ENCODE results near the gene HRCT1. TPM values are rescaled to one million over a fixed set of nuclear protein-coding genes. Genes with fewer than 3 reads are reported as not detected.
"Not testable (repeated sequence)": the region's sequence is repeated elsewhere in the genome, so short reads cannot be mapped to it uniquely, and the experiment has no call there.

Gene HRCT1
- total RNA-seq, 1 donor from 2014 or later, result not detected

- H3K4me3 Mint-ChIP-seq, result no peak overlapping the region
These were observed 9.4 kb upstream of the HRCT1 start for GRCh38 chr9:35896570-35896969.

DNA sequence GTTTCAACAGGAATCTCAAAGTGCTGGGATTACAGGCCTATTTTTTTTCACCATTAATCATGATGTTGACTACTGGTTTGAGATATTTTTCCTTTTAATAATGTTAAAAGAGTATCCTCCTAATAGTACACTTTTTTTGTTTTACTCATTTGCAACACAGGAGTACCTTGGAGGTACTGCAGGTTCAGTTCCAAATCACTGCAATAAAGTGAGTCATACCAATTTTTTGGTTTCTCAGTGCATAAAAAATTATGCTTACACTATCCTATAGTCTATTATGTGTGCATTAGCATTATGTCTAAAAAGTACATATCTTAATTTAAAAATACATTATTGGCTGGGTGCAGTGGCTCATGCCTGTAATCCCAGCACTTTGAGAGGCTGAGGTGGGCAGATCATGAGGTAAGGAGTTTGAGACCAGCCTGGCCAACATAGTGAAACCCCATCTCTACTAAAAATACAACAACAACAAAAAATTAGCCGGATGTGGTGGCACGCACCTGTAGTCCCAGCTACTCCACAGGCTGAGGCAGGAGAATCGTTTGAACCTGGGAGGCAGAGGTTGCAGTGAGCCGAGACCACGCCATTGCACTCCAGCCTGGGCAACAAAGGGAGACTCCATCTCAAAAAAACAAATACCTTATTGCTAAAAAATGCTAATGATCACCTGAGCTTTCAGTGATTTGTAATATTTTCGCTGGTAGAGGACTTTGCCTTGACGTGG is 8.5 kb upstream of the HRCT1 start:
- H3K4me3 Mint-ChIP-seq; H3K4me1 Mint-ChIP-seq (ENCODE audit: unreplicated experiment); H3K36me3 Mint-ChIP-seq; DNase-seq (ENCODE audit: extremely low spot score, unreplicated experiment); H3K27ac Mint-ChIP-seq; H3K9me3 Mint-ChIP-seq: not testable (repeated sequence)
- peaks cover 43% of the 10 kb centered on the region for H3K27me3 Mint-ChIP-seq

More at GRCh38 chr9:35896570-35896969, 9.4 kb upstream of the HRCT1 start:
- TF ChIP-seq, protein P1, sequence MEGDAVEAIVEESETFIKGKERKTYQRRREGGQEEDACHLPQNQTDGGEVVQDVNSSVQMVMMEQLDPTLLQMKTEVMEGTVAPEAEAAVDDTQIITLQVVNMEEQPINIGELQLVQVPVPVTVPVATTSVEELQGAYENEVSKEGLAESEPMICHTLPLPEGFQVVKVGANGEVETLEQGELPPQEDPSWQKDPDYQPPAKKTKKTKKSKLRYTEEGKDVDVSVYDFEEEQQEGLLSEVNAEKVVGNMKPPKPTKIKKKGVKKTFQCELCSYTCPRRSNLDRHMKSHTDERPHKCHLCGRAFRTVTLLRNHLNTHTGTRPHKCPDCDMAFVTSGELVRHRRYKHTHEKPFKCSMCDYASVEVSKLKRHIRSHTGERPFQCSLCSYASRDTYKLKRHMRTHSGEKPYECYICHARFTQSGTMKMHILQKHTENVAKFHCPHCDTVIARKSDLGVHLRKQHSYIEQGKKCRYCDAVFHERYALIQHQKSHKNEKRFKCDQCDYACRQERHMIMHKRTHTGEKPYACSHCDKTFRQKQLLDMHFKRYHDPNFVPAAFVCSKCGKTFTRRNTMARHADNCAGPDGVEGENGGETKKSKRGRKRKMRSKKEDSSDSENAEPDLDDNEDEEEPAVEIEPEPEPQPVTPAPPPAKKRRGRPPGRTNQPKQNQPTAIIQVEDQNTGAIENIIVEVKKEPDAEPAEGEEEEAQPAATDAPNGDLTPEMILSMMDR (conservative IDR thresholded peaks at IDR 0.05), result no peak
- Mint-ChIP-seq H3K9me3 (no peaks in the 10 kb centered on the region), H3K36me3 (no peaks in the 10 kb centered on the region), H3K27ac (no peak overlapping the region), H3K27me3 (peaks cover 45% of the 10 kb centered on the region), H3K4me1 (ENCODE audit: unreplicated experiment) (no peaks in the 10 kb centered on the region)
- no peak for DNase-seq (ENCODE audit: extremely low spot score, unreplicated experiment)

GRCh38 chr9:35898337-35898736 is 7.7 kb upstream of the HRCT1 start:
- Mint-ChIP-seq H3K27ac (no peak overlapping the region), H3K4me1 (ENCODE audit: unreplicated experiment) (peaks cover 4% of the 10 kb centered on the region), H3K4me3 (no peak overlapping the region), H3K27me3 (peaks cover 45% of the 10 kb centered on the region), H3K9me3 (no peaks in the 10 kb centered on the region), H3K36me3 (no peaks in the 10 kb centered on the region)
- DNase-seq (ENCODE audit: extremely low spot score, unreplicated experiment), result no peak
- TF ChIP-seq, protein P1 (conservative IDR thresholded peaks at IDR 0.05), result no peak

GRCh38 chr9:35899021-35899420 is 7.0 kb upstream of the HRCT1 start:
- no peak overlapping the region for H3K4me3 Mint-ChIP-seq
- H3K9me3 Mint-ChIP-seq, result no peaks in the 10 kb centered on the region
- peaks cover 4% of the 10 kb centered on the region for H3K4me1 Mint-ChIP-seq (ENCODE audit: unreplicated experiment)
- no peaks in the 10 kb centered on the region for H3K36me3 Mint-ChIP-seq
- TF ChIP-seq, protein P1 (conservative IDR thresholded peaks at IDR 0.05), result no peak
- no peak overlapping the region for H3K27ac Mint-ChIP-seq
- H3K27me3 Mint-ChIP-seq, result peaks cover 38% of the 10 kb centered on the region
- no peak for DNase-seq (ENCODE audit: extremely low spot score, unreplicated experiment)

GRCh38 chr9:35903049-35903448 is 3.0 kb upstream of the HRCT1 start:
- no peak overlapping the region for H3K4me3 Mint-ChIP-seq
- no peak overlapping the region for H3K27ac Mint-ChIP-seq
- H3K27me3 Mint-ChIP-seq, result peaks cover 23% of the 10 kb centered on the region
- DNase-seq (ENCODE audit: extremely low spot score, unreplicated experiment), result no peak
- peaks cover 25% of the 10 kb centered on the region for H3K4me1 Mint-ChIP-seq (ENCODE audit: unreplicated experiment)
- TF ChIP-seq, protein P1 (conservative IDR thresholded peaks at IDR 0.05), result peak; percentile 85
- no peaks in the 10 kb centered on the region for H3K9me3 Mint-ChIP-seq
- H3K36me3 Mint-ChIP-seq, result no peaks in the 10 kb centered on the region

DNA sequence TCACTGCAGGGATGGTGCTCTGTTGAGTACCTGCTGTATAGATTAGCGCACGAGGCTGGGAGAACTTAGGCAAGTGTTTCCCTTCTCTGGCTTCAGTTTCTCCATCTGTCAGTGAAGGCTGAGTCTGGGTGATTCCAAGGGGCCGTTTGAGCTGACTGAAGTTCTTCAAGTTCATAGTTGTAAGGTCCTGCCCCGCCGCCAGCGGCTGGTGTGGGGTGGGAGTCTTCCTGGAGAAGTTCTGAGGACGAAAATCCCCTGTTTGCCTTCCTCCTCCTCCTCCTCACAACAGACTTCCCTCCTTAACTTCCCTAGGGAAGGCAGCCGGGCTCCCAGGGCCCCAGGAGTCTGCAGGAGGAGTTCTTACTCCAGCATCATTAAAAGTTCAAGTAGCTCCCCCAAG is 1.7 kb upstream of the HRCT1 start:
- Mint-ChIP-seq H3K36me3 (no peaks in the 10 kb centered on the region), H3K27ac (no peak overlapping the region), H3K4me1 (ENCODE audit: unreplicated experiment) (peaks cover 33% of the 10 kb centered on the region), H3K9me3 (no peaks in the 10 kb centered on the region), H3K27me3 (peaks cover 15% of the 10 kb centered on the region), H3K4me3 (no peak overlapping the region)
- TF ChIP-seq, protein P1 (conservative IDR thresholded peaks at IDR 0.05), result no peak
- no peak for DNase-seq (ENCODE audit: extremely low spot score, unreplicated experiment)

Data from type B pancreatic cell (in vitro differentiated cells).